Measurements from ENCODE around the gene ARPC1A. TPM values are rescaled to one million over a fixed set of nuclear protein-coding genes. Genes with fewer than 3 reads are reported as not detected.

ARPC1A gene
- total RNA-seq, 1 experiment from 2014 or later, result 149 TPM

- Mint-ChIP-seq H3K4me3 (ENCODE audit: unreplicated experiment) (no peak overlapping the region), H3K4me1 (ENCODE audit: insufficient read depth, unreplicated experiment) (no peaks in the 10 kb centered on the region), H3K27me3 (ENCODE audit: insufficient read depth, unreplicated experiment) (no peaks in the 10 kb centered on the region), H3K27ac (ENCODE audit: low read depth, unreplicated experiment) (no peak overlapping the region), H3K9me3 (ENCODE audit: unreplicated experiment) (no peaks in the 10 kb centered on the region), H3K36me3 (ENCODE audit: insufficient read depth, unreplicated experiment) (peaks cover 88% of the 10 kb centered on the region)
- ChIA-PET POLR2A (interaction anchor here (0.6 to 1.5 kb wide), 3 partner anchors 29 to 151 kb away, joined by 3 to 5 read pairs (median 3); partner anchors contain the start of genes BUD31 and PDAP1), CTCF (interaction anchor here (0.6 to 2.2 kb wide), 2 partner anchors 10 to 55 kb away, joined by 3 to 6 read pairs; no protein-coding TSS in a partner anchor)
- no TSS peak for BruUV-seq (replicated peaks)
- TF ChIP-seq, protein P1, sequence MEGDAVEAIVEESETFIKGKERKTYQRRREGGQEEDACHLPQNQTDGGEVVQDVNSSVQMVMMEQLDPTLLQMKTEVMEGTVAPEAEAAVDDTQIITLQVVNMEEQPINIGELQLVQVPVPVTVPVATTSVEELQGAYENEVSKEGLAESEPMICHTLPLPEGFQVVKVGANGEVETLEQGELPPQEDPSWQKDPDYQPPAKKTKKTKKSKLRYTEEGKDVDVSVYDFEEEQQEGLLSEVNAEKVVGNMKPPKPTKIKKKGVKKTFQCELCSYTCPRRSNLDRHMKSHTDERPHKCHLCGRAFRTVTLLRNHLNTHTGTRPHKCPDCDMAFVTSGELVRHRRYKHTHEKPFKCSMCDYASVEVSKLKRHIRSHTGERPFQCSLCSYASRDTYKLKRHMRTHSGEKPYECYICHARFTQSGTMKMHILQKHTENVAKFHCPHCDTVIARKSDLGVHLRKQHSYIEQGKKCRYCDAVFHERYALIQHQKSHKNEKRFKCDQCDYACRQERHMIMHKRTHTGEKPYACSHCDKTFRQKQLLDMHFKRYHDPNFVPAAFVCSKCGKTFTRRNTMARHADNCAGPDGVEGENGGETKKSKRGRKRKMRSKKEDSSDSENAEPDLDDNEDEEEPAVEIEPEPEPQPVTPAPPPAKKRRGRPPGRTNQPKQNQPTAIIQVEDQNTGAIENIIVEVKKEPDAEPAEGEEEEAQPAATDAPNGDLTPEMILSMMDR (IDR thresholded peaks at IDR 0.05; ENCODE audit: unreplicated experiment), result no peak
- DNase-seq (ENCODE audit: unreplicated experiment), result no peak
- intact Hi-C loops (cut with micrococcal nuclease), result no loop called here
Measured at GRCh38 chr7:99362801-99363200, 37.1 kb downstream of the ARPC1A start.

DNA sequence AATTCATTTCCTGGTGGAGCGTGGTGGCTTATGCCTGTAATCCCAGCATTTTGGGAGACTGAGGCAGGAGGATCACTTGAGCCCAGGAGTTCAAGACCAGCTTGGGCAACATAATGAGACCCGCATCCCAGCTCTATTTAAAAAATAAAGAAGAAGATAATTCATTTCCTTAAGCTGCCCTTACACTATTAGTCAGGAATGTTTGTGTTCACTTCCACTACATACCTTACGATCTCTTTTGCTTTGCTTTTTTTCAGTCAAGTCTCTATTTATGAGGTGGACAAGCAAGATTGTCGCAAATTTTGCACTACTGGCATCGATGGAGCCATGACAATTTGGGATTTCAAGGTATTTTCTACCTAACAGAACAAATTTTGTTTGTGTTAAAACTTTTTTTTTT lies 37.6 kb downstream of the ARPC1A start:
- H3K27ac Mint-ChIP-seq (ENCODE audit: low read depth, unreplicated experiment), result no peak overlapping the region
- no peak for DNase-seq (ENCODE audit: unreplicated experiment)
- no TSS peak for BruUV-seq (replicated peaks)
- H3K4me3 Mint-ChIP-seq (ENCODE audit: unreplicated experiment), result no peak overlapping the region
- ChIA-PET CTCF (interaction anchor here (2.2 kb wide), 1 partner anchor 11 kb away, joined by 6 read pairs; no protein-coding TSS in a partner anchor), POLR2A (interaction anchor here (1.5 kb wide), 1 partner anchor 45 kb away, joined by 5 read pairs; the partner anchor contains the start of genes BUD31 and PDAP1)
- H3K9me3 Mint-ChIP-seq (ENCODE audit: unreplicated experiment), result no peaks in the 10 kb centered on the region
- intact Hi-C loops (cut with micrococcal nuclease), result no loop called here
- no peaks in the 10 kb centered on the region for H3K27me3 Mint-ChIP-seq (ENCODE audit: insufficient read depth, unreplicated experiment)
- no peaks in the 10 kb centered on the region for H3K4me1 Mint-ChIP-seq (ENCODE audit: insufficient read depth, unreplicated experiment)
- TF ChIP-seq, protein P1 (IDR thresholded peaks at IDR 0.05; ENCODE audit: unreplicated experiment), result no peak
- peaks cover 85% of the 10 kb centered on the region for H3K36me3 Mint-ChIP-seq (ENCODE audit: insufficient read depth, unreplicated experiment)

GRCh38 chr7:99365318-99366141 lies 39.8 kb downstream of the ARPC1A start:
- POLR2A ChIA-PET, result interaction anchor here (0.7 kb wide), 1 partner anchor 14 kb away, joined by 3 read pairs; no protein-coding TSS in a partner anchor
- Mint-ChIP-seq H3K36me3 (ENCODE audit: insufficient read depth, unreplicated experiment) (peaks cover 67% of the 10 kb centered on the region), H3K27ac (ENCODE audit: low read depth, unreplicated experiment) (peak overlapping the region; percentile 79), H3K9me3 (ENCODE audit: unreplicated experiment) (no peaks in the 10 kb centered on the region), H3K27me3 (ENCODE audit: insufficient read depth, unreplicated experiment) (no peaks in the 10 kb centered on the region), H3K4me1 (ENCODE audit: insufficient read depth, unreplicated experiment) (peaks cover 5% of the 10 kb centered on the region), H3K4me3 (ENCODE audit: unreplicated experiment) (no peak overlapping the region)
- DNase-seq (ENCODE audit: unreplicated experiment), result peak; percentile 59
- CTCF ChIA-PET, result interaction anchor here (0.6 to 1.5 kb wide), 19 partner anchors 8 to 488 kb away, joined by 3 to 7 read pairs (median 3); partner anchors contain the start of genes ARPC1A and BUD31
- TF ChIP-seq, protein P1 (IDR thresholded peaks at IDR 0.05; ENCODE audit: unreplicated experiment), result peak; percentile 62
- no TSS peak for BruUV-seq (replicated peaks)
- intact Hi-C loops (cut with micrococcal nuclease), result loop anchor here (1.0 kb wide), 1 partner anchor 50 kb away; no protein-coding TSS in a partner anchor

DNA sequence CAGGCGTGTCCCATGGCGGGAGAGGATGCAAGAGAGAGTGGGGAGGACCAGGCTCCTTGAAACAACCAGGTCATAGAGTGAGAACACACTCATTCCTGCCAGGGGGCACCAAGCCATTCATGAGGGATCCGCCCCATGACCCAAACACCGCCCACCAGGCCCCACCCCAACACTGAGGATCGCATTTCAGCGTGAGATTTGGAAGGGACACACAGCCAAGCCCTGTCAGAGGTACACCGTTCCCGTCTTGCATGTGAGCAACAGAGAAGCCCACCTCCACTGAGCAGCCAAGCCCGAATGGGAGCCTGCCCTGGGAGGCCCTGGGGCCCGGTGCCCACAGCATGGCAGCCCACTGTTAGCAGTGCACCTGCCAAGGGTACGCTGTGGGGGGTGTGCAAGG lies 40.9 kb downstream of the ARPC1A start:
- no TSS peak for BruUV-seq (replicated peaks)
- TF ChIP-seq, protein P1 (IDR thresholded peaks at IDR 0.05; ENCODE audit: unreplicated experiment), result no peak
- Mint-ChIP-seq H3K4me1 (ENCODE audit: insufficient read depth, unreplicated experiment) (peaks cover 5% of the 10 kb centered on the region), H3K4me3 (ENCODE audit: unreplicated experiment) (no peak overlapping the region), H3K36me3 (ENCODE audit: insufficient read depth, unreplicated experiment) (peaks cover 56% of the 10 kb centered on the region), H3K27me3 (ENCODE audit: insufficient read depth, unreplicated experiment) (no peaks in the 10 kb centered on the region), H3K9me3 (ENCODE audit: unreplicated experiment) (no peaks in the 10 kb centered on the region), H3K27ac (ENCODE audit: low read depth, unreplicated experiment) (no peak overlapping the region)
- no peak for DNase-seq (ENCODE audit: unreplicated experiment)
- ChIA-PET CTCF (interaction anchor here (0.5 kb wide), 1 partner anchor 765 kb away, joined by 3 read pairs; no protein-coding TSS in a partner anchor), POLR2A (interaction anchor here (1.5 kb wide), 1 partner anchor 42 kb away, joined by 3 read pairs; the partner anchor contains the start of genes BUD31 and PDAP1)
- intact Hi-C loops (cut with micrococcal nuclease), result no loop called here
